ENCODE data around the gene GPSM3. TPM values are rescaled to one million over a fixed set of nuclear protein-coding genes. Genes with fewer than 3 reads are reported as not detected.

Gene GPSM3
- polyA plus RNA-seq, 3 donors: 3.9 to 71.0 (median 27.7) TPM

- H3K27ac ChIP-seq (ENCODE audit: low read depth, low read length): no peak overlapping the region
- 3 to 4% (median 4%) methylated on average over 24 of the region's 24 CpGs for WGBS, 3 donors
These were observed 13.6 kb downstream of the GPSM3 start for GRCh38 chr6:32178547-32179440.

GRCh38 chr6:32177788-32178546 is 14.5 kb downstream of the GPSM3 start, which contains the start of gene RNF5:
TSS of gene RNF5 (plus strand) at chr6:32178405. CDS start at chr6:32178512, 107 bp downstream.
- peak within 1 kb of the TSS; percentile 51 for H3K27ac ChIP-seq (ENCODE audit: low read depth, low read length)
- WGBS, 3 donors: 0 to 1% (median 0%) methylated on average over 33 of the region's 33 CpGs

GRCh38 chr6:32177183-32177787 is 15.2 kb downstream of the GPSM3 start:
- 0 to 1% (median 0%) methylated on average over 19 to 20 of the region's 20 CpGs for WGBS, 3 donors
- peak overlapping the region; percentile 51 for H3K27ac ChIP-seq (ENCODE audit: low read depth, low read length)

- peak overlapping the region; percentile 51 for H3K27ac ChIP-seq (ENCODE audit: low read depth, low read length)
- 16 to 28% (median 26%) methylated on average over 5 of the region's 5 CpGs for WGBS, 3 donors
These were observed 15.8 kb downstream of the GPSM3 start for GRCh38 chr6:32176476-32177182.

GRCh38 chr6:32175711-32176475 is 16.6 kb downstream of the GPSM3 start, which contains the start of gene AGPAT1:
TSS of gene AGPAT1 (minus strand) at chr6:32176084. CDS start at chr6:32171496, 4,588 bp downstream.
- H3K27ac ChIP-seq (ENCODE audit: low read depth, low read length): peak within 1 kb of the TSS; percentile 51
- 1% methylated on average over 23 to 27 of the region's 27 CpGs for WGBS, 3 donors

GRCh38 chr6:32175322-32175710 is 17.1 kb downstream of the GPSM3 start:
- no peak overlapping the region for H3K27ac ChIP-seq (ENCODE audit: low read depth, low read length)
- 12 to 13% (median 13%) methylated on average over 2 of the region's 2 CpGs for WGBS, 3 donors

GRCh38 chr6:32174416-32174815 is 18.0 kb downstream of the GPSM3 start:
- WGBS, 3 donors: 84 to 89% (median 88%) methylated on average over 1 of the region's 1 CpG
- no peak overlapping the region for H3K27ac ChIP-seq (ENCODE audit: low read depth, low read length)

GRCh38 chr6:32173051-32173727 is 19.3 kb downstream of the GPSM3 start:
- H3K27ac ChIP-seq (ENCODE audit: low read depth, low read length): no peak overlapping the region

GRCh38 chr6:32171234-32171633 is 21.2 kb downstream of the GPSM3 start:
- 91 to 96% (median 95%) methylated on average over 6 of the region's 6 CpGs for WGBS, 3 donors
- H3K27ac ChIP-seq (ENCODE audit: low read depth, low read length): no peak overlapping the region

More at GRCh38 chr6:32173051-32173727, 19.3 kb downstream of the GPSM3 start:
- WGBS, 3 donors: 68 to 71% (median 70%) methylated on average over 4 of the region's 4 CpGs

- 90 to 98% (median 92%) methylated on average over 11 of the region's 11 CpGs for WGBS, 3 donors
- no peak overlapping the region for H3K27ac ChIP-seq (ENCODE audit: low read depth, low read length)
These were observed 22.1 kb downstream of the GPSM3 start for GRCh38 chr6:32170294-32170693.

GRCh38 chr6:32168807-32169591 is 23.4 kb downstream of the GPSM3 start:
- WGBS, 3 donors: 81 to 84% (median 83%) methylated on average over 11 of the region's 11 CpGs
- no peak overlapping the region for H3K27ac ChIP-seq (ENCODE audit: low read depth, low read length)

GRCh38 chr6:32168350-32168749 is 24.1 kb downstream of the GPSM3 start:
- WGBS, 3 donors: 67 to 86% (median 78%) methylated on average over 2 of the region's 2 CpGs
- no peak overlapping the region for H3K27ac ChIP-seq (ENCODE audit: low read depth, low read length)

- WGBS, 3 donors: 44 to 80% (median 76%) methylated on average over 6 of the region's 6 CpGs
- H3K27ac ChIP-seq (ENCODE audit: low read depth, low read length): no peak overlapping the region
These were observed 24.6 kb downstream of the GPSM3 start for GRCh38 chr6:32167761-32168262.

- no peak overlapping the region for H3K27ac ChIP-seq (ENCODE audit: low read depth, low read length)
- WGBS, 3 donors: 86 to 87% (median 87%) methylated on average over 31 to 32 of the region's 32 CpGs
These were observed 25.2 kb downstream of the GPSM3 start for GRCh38 chr6:32167154-32167760.

GRCh38 chr6:32166411-32167061 is 25.9 kb downstream of the GPSM3 start:
- 86 to 90% (median 86%) methylated on average over 30 of the region's 30 CpGs for WGBS, 3 donors
- H3K27ac ChIP-seq (ENCODE audit: low read depth, low read length): no peak overlapping the region

All from adipose tissue (tissue), 3 donors.